Stimulated activated CD8-positive, alpha-beta memory T cell treated with anti-CD3 and anti-CD28 coated beads, Interleukin-12 subunit alpha, Interleukin-12 subunit beta, amount 100 ng/mL, for 24 hours (primary cell): ENCODE measurements around the gene DAZAP1.
A peak's percentile ranks its signal among the peaks of the same experiment; 100 is the strongest.

Experiments
- DNase-seq: peaks from one replicate; pipeline ENCODE4 v3.0.0-alpha.2; 2020; ENCODE audit errors: extremely low read depth

DAZAP1 gene

GRCh38 chr19:1377176-1377964, 30.0 kb upstream of the DAZAP1 start:
- no peak for DNase-seq

GRCh38 chr19:1377965-1378785, 29.2 kb upstream of the DAZAP1 start:
- no peak for DNase-seq

- DNase-seq = no peak
These were observed 28.1 kb upstream of the DAZAP1 start for GRCh38 chr19:1379126-1379905.

- DNase-seq = no peak
These were observed 27.4 kb upstream of the DAZAP1 start for GRCh38 chr19:1379961-1380489.

- DNase-seq = no peak
These were observed 25.1 kb upstream of the DAZAP1 start for GRCh38 chr19:1382250-1382649.

- no peak for DNase-seq
These were observed 24.4 kb upstream of the DAZAP1 start for GRCh38 chr19:1383017-1383311.

- DNase-seq = peak; percentile 70
These were observed 23.9 kb upstream of the DAZAP1 start, which contains the start of gene NDUFS7 for GRCh38 chr19:1383312-1384084. Gene NDUFS7, plus strand, starts transcription at chr19:1383907. Its CDS starts 20 bp downstream, at chr19:1383927.

GRCh38 chr19:1384085-1384462, 23.3 kb upstream of the DAZAP1 start:
- DNase-seq = no peak

GRCh38 chr19:1384478-1385110, 22.8 kb upstream of the DAZAP1 start:
- no peak for DNase-seq

- DNase-seq = no peak
These were observed 21.6 kb upstream of the DAZAP1 start for GRCh38 chr19:1385816-1386215.

GRCh38 chr19:1386945-1387683, 20.3 kb upstream of the DAZAP1 start:
- DNase-seq = no peak

- DNase-seq = no peak
These were observed 19.4 kb upstream of the DAZAP1 start for GRCh38 chr19:1387684-1388636.

GRCh38 chr19:1388637-1389026, 18.8 kb upstream of the DAZAP1 start:
- no peak for DNase-seq

- DNase-seq = no peak
These were observed 18.1 kb upstream of the DAZAP1 start for GRCh38 chr19:1389033-1389940.

GRCh38 chr19:1390890-1391423, 16.4 kb upstream of the DAZAP1 start:
- DNase-seq = no peak

- no peak for DNase-seq
These were observed 15.0 kb upstream of the DAZAP1 start for GRCh38 chr19:1392407-1392806.

GRCh38 chr19:1392939-1393530, 14.4 kb upstream of the DAZAP1 start:
- no peak for DNase-seq
